Chondrocyte (in vitro differentiated cells): Measurements from ENCODE around the gene CREB3L2. TPM values are rescaled to one million over a fixed set of nuclear protein-coding genes. Genes with fewer than 3 reads are reported as not detected.

Source experiments
- DNase-seq: peaks from one replicate; pipeline ENCODE4 v3.0.0; 2021; ENCODE audit warnings: mixed read lengths, low spot score
- H3K27ac Mint-ChIP-seq: one replicate; pipeline ENCODE4 v1.8.0; 2021; ENCODE audit warnings: mild to moderate bottlenecking, moderate library complexity, mixed read lengths; ENCODE audit not compliant: unreplicated experiment
- H3K27me3 Mint-ChIP-seq: 2 replicates; pipeline ENCODE4 v1.8.0; 2021; ENCODE audit warnings: low read depth, mixed read lengths
- H3K36me3 Mint-ChIP-seq: 2 replicates; pipeline ENCODE4 v1.8.0; 2021; ENCODE audit warnings: low read depth, mixed read lengths
- H3K4me1 Mint-ChIP-seq: 2 replicates; pipeline ENCODE4 v1.8.0; 2021; ENCODE audit warnings: low read depth, mild to moderate bottlenecking, mixed read lengths
- H3K4me3 Mint-ChIP-seq: one replicate; pipeline ENCODE4 v1.8.0; 2021; ENCODE audit warnings: mild to moderate bottlenecking, moderate library complexity, mixed read lengths; ENCODE audit not compliant: unreplicated experiment
- H3K9me3 Mint-ChIP-seq: 2 replicates; pipeline ENCODE4 v1.8.0; 2021; ENCODE audit warnings: low read depth, mixed read lengths
- CTCF ChIP-seq: fragments of 200-600 bp; sonication (generic); IDR thresholded peaks from 2 replicates; pipeline ENCODE4 v1.5.0; 2021; ENCODE audit warnings: antibody characterized with exemption, mild to moderate bottlenecking, moderate library complexity
- total RNA-seq: library from RNA; stranded (reverse); gene quantifications from 3 replicates; pipeline ENCODE4 v1.2.1, GENCODE V29; 2021

CREB3L2 gene
- total RNA-seq, 1 donor from 2014 or later, result 217 TPM

GRCh38 chr7:137950967-137951366 lies 50.9 kb downstream of the CREB3L2 start:
- no peaks in the 10 kb centered on the region for H3K9me3 Mint-ChIP-seq
- no peak overlapping the region for H3K4me3 Mint-ChIP-seq
- H3K27me3 Mint-ChIP-seq, result no peaks in the 10 kb centered on the region
- H3K36me3 Mint-ChIP-seq, result peaks cover 11% of the 10 kb centered on the region
- peaks cover 95% of the 10 kb centered on the region for H3K4me1 Mint-ChIP-seq
- H3K27ac Mint-ChIP-seq, result no peak overlapping the region
- DNase-seq, result no peak
- no peak for TF ChIP-seq CTCF

GRCh38 chr7:137950263-137950621 lies 51.6 kb downstream of the CREB3L2 start:
- DNase-seq, result no peak
- Mint-ChIP-seq H3K4me3 (no peak overlapping the region), H3K27me3 (no peaks in the 10 kb centered on the region), H3K36me3 (peaks cover 12% of the 10 kb centered on the region), H3K27ac (peak overlapping the region; percentile 95), H3K4me1 (peaks cover 95% of the 10 kb centered on the region), H3K9me3 (no peaks in the 10 kb centered on the region)
- TF ChIP-seq CTCF, result no peak

- Mint-ChIP-seq H3K27me3 (no peaks in the 10 kb centered on the region), H3K27ac (peak overlapping the region; percentile 95), H3K36me3 (peaks cover 9% of the 10 kb centered on the region), H3K9me3 (no peaks in the 10 kb centered on the region), H3K4me3 (peak overlapping the region; percentile 2), H3K4me1 (peaks cover 92% of the 10 kb centered on the region)
- no peak for DNase-seq
- no peak for TF ChIP-seq CTCF
These were observed 52.2 kb downstream of the CREB3L2 start for GRCh38 chr7:137949416-137950262.

GRCh38 chr7:137948845-137949330 lies 53.0 kb downstream of the CREB3L2 start:
- DNase-seq, result no peak
- Mint-ChIP-seq H3K4me3 (peak overlapping the region; percentile 2), H3K27me3 (no peaks in the 10 kb centered on the region), H3K4me1 (peaks cover 90% of the 10 kb centered on the region), H3K9me3 (no peaks in the 10 kb centered on the region), H3K36me3 (peaks cover 9% of the 10 kb centered on the region), H3K27ac (peak overlapping the region; percentile 95)
- no peak for TF ChIP-seq CTCF

- TF ChIP-seq CTCF, result no peak
- Mint-ChIP-seq H3K9me3 (no peaks in the 10 kb centered on the region), H3K4me1 (peaks cover 90% of the 10 kb centered on the region), H3K36me3 (peaks cover 9% of the 10 kb centered on the region), H3K4me3 (no peak overlapping the region), H3K27me3 (no peaks in the 10 kb centered on the region), H3K27ac (peak overlapping the region; percentile 95)
- DNase-seq, result no peak
These were observed 53.6 kb downstream of the CREB3L2 start for GRCh38 chr7:137948083-137948844.
